Psoas muscle (tissue), 8 donors: ENCODE results near the gene C16orf92. TPM values are rescaled to one million over a fixed set of nuclear protein-coding genes. Genes with fewer than 3 reads are reported as not detected.
A peak's percentile ranks its signal among the peaks of the same experiment; 100 is the strongest.

Experiments
- ATAC-seq, 4 donors: fragments of 200-7000 bp; cut with Tn5 transposase; one replicate each; pipeline ENCODE4 v1.9.1; 2020; ENCODE audit warnings: moderate library complexity in 3 of 4, mild to moderate bottlenecking in 2 of 4
- DNase-seq, 2 donors: peaks; one replicate each; pipeline ENCODE4 v3.0.0-alpha.2; 2020
- H3K27ac ChIP-seq: fragments of 200-600 bp; one replicate; pipeline ENCODE4 v1.8.0; 2022
- H3K27me3 ChIP-seq, 3 donors: fragments of 200-600 bp in 1 of 3; one replicate each; pipeline versions ENCODE4 v1.6.1 to v1.8.0; 2013 to 2022; ENCODE audit warnings: low read length in 2 of 3, mild to moderate bottlenecking in 2 of 3, moderate library complexity in 1 of 3; ENCODE audit not compliant: insufficient read depth in 3 of 3
- H3K36me3 ChIP-seq, 2 donors: fragments of 200-600 bp in 1 of 2; one replicate each; pipeline versions ENCODE4 v1.6.1 to v1.8.0; 2013 to 2022; ENCODE audit warnings: low read depth in 1 of 2, mild to moderate bottlenecking in 1 of 2, moderate library complexity in 1 of 2; ENCODE audit not compliant: insufficient read depth in 1 of 2
- H3K4me1 ChIP-seq: fragments of 200-600 bp; one replicate; pipeline ENCODE4 v1.8.0; 2022
- H3K4me3 ChIP-seq: fragments of 200-600 bp; one replicate; pipeline ENCODE4 v1.8.0; 2022; ENCODE audit warnings: mild to moderate bottlenecking
- H3K9me3 ChIP-seq: fragments of 200-600 bp; one replicate; pipeline ENCODE4 v1.8.0; 2022
- CTCF ChIP-seq: fragments of 200-600 bp; IDR thresholded peaks from one replicate; pipeline ENCODE4 v1.8.0; 2022; ENCODE audit warnings: antibody characterized with exemption
- WGBS, 3 donors: extraction: QIAGEN DNeasy Blood & Tissue Kit; methylation state at CpG; one replicate each; pipeline versions ENCODE4 v1.1.6 to v1.1.7; 2013; 5-methylcytosine and 5-hydroxymethylcytosine counted together
- intact Hi-C, 2 donors: fragments of 100-400 bp; cut with DNase I; formaldehyde crosslinking; loops; one replicate each; pipeline versions ENCODE4 v1.11.0 to v1.14.2; 2022
- polyA plus RNA-seq, 3 donors: library from polyadenylated mRNA; stranded (reverse); fragments of 200-250 nt; gene quantifications; one replicate each; pipeline ENCODE4 v1.2.3, GENCODE V29; 2013
- total RNA-seq, 4 donors: library from RNA; stranded (reverse); fragmentation: NEBNext Ultra II Directional in 2 of 4; extraction: Animal tissue kit (Norgen Biotek cat#: 25700) in 2 of 4; gene quantifications; one replicate each; pipeline versions ENCODE4 v1.2.1 to v1.2.4, GENCODE V29; 2021 to 2023
- donor health status: healthy with polysubstance abuse.
- donor health status: DM: no; HTN: no; CAD: no; lungs with moderate emphysema.
- donor health status: Bipolar disorder and iron deficiency.
- donor health status: healthy.
- donor health status: DM: yes; HTN: yes; CAD: no.
- donor health status: DM: no; HTN: no; CAD: no.
- donor health status: DM: no; HTN: no; CAD: no.
- donor health status: DM: yes; HTN: yes; CAD: no.

C16orf92 gene
- total and polyA plus RNA-seq, 7 donors, result not detected

- Histone ChIP-seq H3K27ac (no peak overlapping the region), H3K36me3 (peaks cover 0 to 39% of the 10 kb centered on the region in 2 donors), H3K4me1 (peaks cover 13% of the 10 kb centered on the region), H3K27me3 (no peaks in the 10 kb centered on the region), H3K9me3 (no peaks in the 10 kb centered on the region), H3K4me3 (no peak overlapping the region)
- ATAC-seq (no peak), DNase-seq (no peak)
- TF ChIP-seq CTCF, result no peak
- intact Hi-C loops, result loop anchor here (5.0 kb wide), 3 partner anchors 42 to 297 kb away; partner anchors contain the start of gene KIF22 (in 1 of the 2)
- WGBS, 3 donors, result 86 to 89% (median 89%) methylated on average over 6 of the region's 6 CpGs
Observed at GRCh38 chr16:29999605-30000004, 23.4 kb upstream of the C16orf92 start.

- 73 to 81% (median 77%) methylated on average over 30 to 33 of the region's 33 CpGs for WGBS, 3 donors
- no peak overlapping the region for H3K27ac ChIP-seq
- intact Hi-C loops, result loop anchor here (5.0 kb wide), 3 partner anchors 44 to 299 kb away; partner anchors contain the start of gene KIF22 (in 1 of the 2)
- no peak for ATAC-seq
- H3K4me1 ChIP-seq, result peaks cover 7% of the 10 kb centered on the region
- H3K36me3 ChIP-seq, result peaks cover 0 to 39% of the 10 kb centered on the region in 2 donors
- no peak overlapping the region for H3K4me3 ChIP-seq
- TF ChIP-seq CTCF, result no peak
- H3K27me3 ChIP-seq, result no peaks in the 10 kb centered on the region
- no peaks in the 10 kb centered on the region for H3K9me3 ChIP-seq
- DNase-seq, result peak in 1 of 2 donors; percentile 49
Observed at GRCh38 chr16:30000735-30001631, 22.0 kb upstream of the C16orf92 start.

GRCh38 chr16:30002614-30003346 lies 20.2 kb upstream of the C16orf92 start:
- ATAC-seq (no peak), DNase-seq (peak in 1 of 2 donors; percentile 32)
- intact Hi-C loops, result loop anchor here (5.0 kb wide), 3 partner anchors 45 to 300 kb away; partner anchors contain the start of gene KIF22 (in 1 of the 2)
- TF ChIP-seq CTCF, result no peak
- no peak overlapping the region for H3K4me3 ChIP-seq
- H3K27me3 ChIP-seq, result no peaks in the 10 kb centered on the region
- H3K36me3 ChIP-seq, result peaks cover 0 to 39% of the 10 kb centered on the region in 2 donors
- no peak overlapping the region for H3K27ac ChIP-seq
- no peaks in the 10 kb centered on the region for H3K9me3 ChIP-seq
- WGBS, 3 donors, result 78 to 83% (median 83%) methylated on average over 19 of the region's 19 CpGs
- no peaks in the 10 kb centered on the region for H3K4me1 ChIP-seq

- intact Hi-C loops, result loop anchor here (5.0 kb wide), 3 partner anchors 47 to 302 kb away; partner anchors contain the start of gene KIF22 (in 1 of the 2)
- H3K4me3 ChIP-seq, result no peak overlapping the region
- 84 to 86% (median 85%) methylated on average over 17 of the region's 17 CpGs for WGBS, 3 donors
- no peak for ATAC-seq
- no peaks in the 10 kb centered on the region for H3K27me3 ChIP-seq
- H3K4me1 ChIP-seq, result no peaks in the 10 kb centered on the region
- no peak for TF ChIP-seq CTCF
- peaks cover 0 to 34% of the 10 kb centered on the region in 2 donors for H3K36me3 ChIP-seq
- H3K27ac ChIP-seq, result no peak overlapping the region
- H3K9me3 ChIP-seq, result no peaks in the 10 kb centered on the region
- DNase-seq, result peak in 1 of 2 donors; percentile 42
Observed at GRCh38 chr16:30003670-30004423, 19.2 kb upstream of the C16orf92 start.
